ENCODE data around the gene ZNF438. TPM values are rescaled to one million over a fixed set of nuclear protein-coding genes. Genes with fewer than 3 reads are reported as not detected.

The ZNF438 gene
- total and polyA plus RNA-seq, 2 donors (not counting 1 experiment from before 2014, with no cell fraction given): 4.7 to 6.6 TPM

GRCh38 chr10:30832749-30833627 lies 198.7 kb downstream of the ZNF438 start:
- Histone ChIP-seq H4K20me1 (ENCODE audit: control insufficient read depth, extremely low read depth, insufficient read depth, low read length) (no peaks in the 10 kb centered on the region), H3K79me2 (ENCODE audit: control insufficient read depth, insufficient read depth, low read length) (no peaks in the 10 kb centered on the region), H3K4me1 (ENCODE audit: control insufficient read depth, extremely low read depth, insufficient read depth, low read length) (peaks cover 7% of the 10 kb centered on the region), H3K36me3 (ENCODE audit: control insufficient read depth, insufficient read depth, low read length) (no peaks in the 10 kb centered on the region), H3K27me3 (ENCODE audit: control insufficient read depth, insufficient read depth, low read length) (no peaks in the 10 kb centered on the region), H3K9ac (ENCODE audit: insufficient read depth, low read length) (no peak overlapping the region), H3K4me2 (ENCODE audit: extremely low read depth, insufficient read depth, low read length) (no peak overlapping the region), H3K9me3 (ENCODE audit: control insufficient read depth, insufficient read depth, low read depth, low read length) (no peaks in the 10 kb centered on the region), H3K27ac (ENCODE audit: insufficient read depth, low read length) (no peak overlapping the region), H2AFZ (ENCODE audit: low read length) (no peak overlapping the region), H3K4me3 (replicated peaks in 1 of 4; ENCODE audit: control extremely low read depth in 1 of 4, insufficient read depth in 1 of 4, low read depth in 3 of 4, low read length in 4 of 4) (no peak overlapping the region)
- TF ChIP-seq CTCF (conservative IDR thresholded peaks at IDR 0.05 in 1 of 2, IDR thresholded peaks at IDR 0.05 in 1 of 2; ENCODE audit: low read depth in 1 of 2, low read length in 2 of 2): no peak
- no peak for DNase-seq (ENCODE audit: low read depth in 2 of 2)

GRCh38 chr10:30832001-30832748 lies 199.5 kb downstream of the ZNF438 start:
- H3K27ac ChIP-seq (ENCODE audit: insufficient read depth, low read length): no peak overlapping the region
- H3K9ac ChIP-seq (ENCODE audit: insufficient read depth, low read length): no peak overlapping the region
- no peaks in the 10 kb centered on the region for H3K79me2 ChIP-seq (ENCODE audit: control insufficient read depth, insufficient read depth, low read length)
- H3K9me3 ChIP-seq (ENCODE audit: control insufficient read depth, insufficient read depth, low read depth, low read length): no peaks in the 10 kb centered on the region
- H3K4me1 ChIP-seq (ENCODE audit: control insufficient read depth, extremely low read depth, insufficient read depth, low read length): peaks cover 7% of the 10 kb centered on the region
- no peak for TF ChIP-seq CTCF (conservative IDR thresholded peaks at IDR 0.05 in 1 of 2, IDR thresholded peaks at IDR 0.05 in 1 of 2; ENCODE audit: low read depth in 1 of 2, low read length in 2 of 2)
- TF ChIP-seq EZH2 (IDR thresholded peaks at IDR 0.05; ENCODE audit: low read length, missing control alignments): no peak
- no peaks in the 10 kb centered on the region for H3K27me3 ChIP-seq (ENCODE audit: control insufficient read depth, insufficient read depth, low read length)
- DNase-seq (ENCODE audit: low read depth in 2 of 2): no peak
- no peaks in the 10 kb centered on the region for H4K20me1 ChIP-seq (ENCODE audit: control insufficient read depth, extremely low read depth, insufficient read depth, low read length)
- H3K36me3 ChIP-seq (ENCODE audit: control insufficient read depth, insufficient read depth, low read length): no peaks in the 10 kb centered on the region
- H2AFZ ChIP-seq (ENCODE audit: low read length): no peak overlapping the region
- no peak overlapping the region for H3K4me2 ChIP-seq (ENCODE audit: extremely low read depth, insufficient read depth, low read length)
- no peak overlapping the region for H3K4me3 ChIP-seq (replicated peaks in 1 of 4; ENCODE audit: control extremely low read depth in 1 of 4, insufficient read depth in 1 of 4, low read depth in 3 of 4, low read length in 4 of 4)

- H3K4me1 ChIP-seq (ENCODE audit: control insufficient read depth, extremely low read depth, insufficient read depth, low read length): peaks cover 7% of the 10 kb centered on the region
- no peaks in the 10 kb centered on the region for H3K79me2 ChIP-seq (ENCODE audit: control insufficient read depth, insufficient read depth, low read length)
- no peaks in the 10 kb centered on the region for H3K9me3 ChIP-seq (ENCODE audit: control insufficient read depth, insufficient read depth, low read depth, low read length)
- TF ChIP-seq CTCF (conservative IDR thresholded peaks at IDR 0.05 in 1 of 2, IDR thresholded peaks at IDR 0.05 in 1 of 2; ENCODE audit: low read depth in 1 of 2, low read length in 2 of 2): no peak
- no peak for TF ChIP-seq EZH2 (IDR thresholded peaks at IDR 0.05; ENCODE audit: low read length, missing control alignments)
- no peak for DNase-seq (ENCODE audit: low read depth in 2 of 2)
- no peak overlapping the region for H3K27ac ChIP-seq (ENCODE audit: insufficient read depth, low read length)
- no peaks in the 10 kb centered on the region for H4K20me1 ChIP-seq (ENCODE audit: control insufficient read depth, extremely low read depth, insufficient read depth, low read length)
- H3K36me3 ChIP-seq (ENCODE audit: control insufficient read depth, insufficient read depth, low read length): no peaks in the 10 kb centered on the region
- no peak overlapping the region for H3K4me2 ChIP-seq (ENCODE audit: extremely low read depth, insufficient read depth, low read length)
- no peak overlapping the region for H3K9ac ChIP-seq (ENCODE audit: insufficient read depth, low read length)
- H3K4me3 ChIP-seq (replicated peaks in 1 of 4; ENCODE audit: control extremely low read depth in 1 of 4, insufficient read depth in 1 of 4, low read depth in 3 of 4, low read length in 4 of 4): no peak overlapping the region
- H2AFZ ChIP-seq (ENCODE audit: low read length): no peak overlapping the region
- no peaks in the 10 kb centered on the region for H3K27me3 ChIP-seq (ENCODE audit: control insufficient read depth, insufficient read depth, low read length)
Measured at GRCh38 chr10:30831426-30831825, 200.2 kb downstream of the ZNF438 start.
